GM13977 (cell line): ENCODE measurements around the gene APC2.

Source experiments
- DNase-seq: peaks from one replicate; pipeline ENCODE4 v3.0.0; 2012; ENCODE audit warnings: low spot score
- CTCF ChIP-seq: IDR thresholded peaks from 2 replicates; pipeline ENCODE4 v1.5.1; 2012; ENCODE audit warnings: mild to moderate bottlenecking, control low read depth; ENCODE audit not compliant: insufficient read depth; ENCODE audit errors: extremely low read depth, missing control alignments
- in situ Hi-C: fragments of 300-500 bp; cut with MboI; formaldehyde crosslinking; loops from one replicate; pipeline ENCODE4 v1.12.0; 2022; ENCODE audit warnings: low sequenced_read_pairs, low pct_unique_long_range_greater_than_20kb, mixed read lengths, inconsistent platforms; ENCODE audit not compliant: unreplicated experiment

The APC2 gene

GRCh38 chr19:1505991-1506881 is 56.3 kb downstream of the APC2 start:
- in situ Hi-C loops = no loop called here
- no peak for DNase-seq
- TF ChIP-seq CTCF = no peak

- in situ Hi-C loops = no loop called here
- DNase-seq = no peak
- no peak for TF ChIP-seq CTCF
Measured at GRCh38 chr19:1507192-1507660, 57.3 kb downstream of the APC2 start.

- DNase-seq = peak; percentile 99
- no peak for TF ChIP-seq CTCF
- in situ Hi-C loops = no loop called here
Measured at GRCh38 chr19:1507763-1508506, 58.0 kb downstream of the APC2 start.

GRCh38 chr19:1508507-1508856 is 58.6 kb downstream of the APC2 start:
- in situ Hi-C loops = no loop called here
- no peak for TF ChIP-seq CTCF

GRCh38 chr19:1509602-1510441 is 59.9 kb downstream of the APC2 start:
- no peak for TF ChIP-seq CTCF
- in situ Hi-C loops = no loop called here
- DNase-seq = no peak

More at GRCh38 chr19:1508507-1508856, 58.6 kb downstream of the APC2 start:
- no peak for DNase-seq

- no peak for DNase-seq
- in situ Hi-C loops = no loop called here
Measured at GRCh38 chr19:1510442-1510806, 60.5 kb downstream of the APC2 start.

More at GRCh38 chr19:1510442-1510806, 60.5 kb downstream of the APC2 start:
- TF ChIP-seq CTCF = no peak
